ENCODE results near the gene SH3PXD2B.

DNA sequence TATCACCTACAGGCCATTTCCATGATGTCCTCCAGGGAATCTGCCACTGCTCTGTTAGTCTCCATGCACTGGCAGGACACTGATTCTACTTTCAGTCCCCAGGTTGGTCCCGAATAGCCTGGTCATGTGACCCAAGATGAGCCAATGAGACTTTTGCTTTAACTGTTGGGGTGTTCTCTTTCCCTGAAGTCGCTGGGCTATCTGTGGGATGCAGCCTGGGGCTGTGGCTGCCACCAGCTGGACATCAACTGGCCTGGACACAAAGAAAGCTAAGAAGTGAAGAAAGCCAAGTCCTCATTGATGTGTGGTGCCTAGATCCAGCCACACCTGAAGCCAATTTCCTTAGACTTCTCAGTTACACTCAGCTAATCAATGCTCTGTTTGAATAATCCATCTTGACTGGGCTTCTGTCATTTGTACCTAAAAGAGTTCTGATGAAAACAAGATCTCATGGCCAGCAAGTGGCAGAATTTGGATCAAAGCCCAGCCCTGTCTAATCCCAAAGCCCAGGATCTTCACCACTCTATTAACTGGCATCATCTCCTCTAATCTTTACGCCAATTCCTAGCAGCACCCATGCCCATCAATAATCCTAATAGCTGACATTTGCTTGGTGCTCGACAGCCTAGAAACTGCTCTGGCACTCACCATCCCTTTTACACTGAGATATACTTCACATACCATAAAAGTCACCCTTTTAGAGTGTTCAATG lies 37.0 kb downstream of the SH3PXD2B start:
- TF ChIP-seq POLR2A (IDR thresholded peaks at IDR 0.05) (no peak), POLR2AphosphoS5 (IDR thresholded peaks at IDR 0.05) (no peak)

Data from stomach (tissue), 4 donors.